ENCODE measurements around the gene SIN3B. TPM values are rescaled to one million over a fixed set of nuclear protein-coding genes. Genes with fewer than 3 reads are reported as not detected.

Gene SIN3B
- total and polyA plus RNA-seq, 2 donors from 2014 or later = 12.2 to 62.0 TPM

GRCh38 chr19:16824658-16825311, 4.4 kb upstream of the SIN3B start:
- no peak for FAIRE-seq
- no peaks in the 10 kb centered on the region for H3K9me3 ChIP-seq (ENCODE audit: control insufficient read depth in 2 of 3, insufficient read depth in 1 of 3, low read length in 3 of 3)
- H3K4me3 ChIP-seq (ENCODE audit: low read length in 3 of 3) = peak overlapping the region; percentile 66 to 67 (median 67)
- H3K27ac ChIP-seq (ENCODE audit: low read depth in 2 of 2, low read length in 2 of 2) = peak overlapping the region in 1 of 2 donors; percentile 5
- peaks cover 4 to 10% (median 7%) of the 10 kb centered on the region in 3 donors for H3K4me1 ChIP-seq (ENCODE audit: control insufficient read depth in 2 of 3, insufficient read depth in 2 of 3, low read depth in 1 of 3, low read length in 3 of 3)
- TF ChIP-seq, protein P1, sequence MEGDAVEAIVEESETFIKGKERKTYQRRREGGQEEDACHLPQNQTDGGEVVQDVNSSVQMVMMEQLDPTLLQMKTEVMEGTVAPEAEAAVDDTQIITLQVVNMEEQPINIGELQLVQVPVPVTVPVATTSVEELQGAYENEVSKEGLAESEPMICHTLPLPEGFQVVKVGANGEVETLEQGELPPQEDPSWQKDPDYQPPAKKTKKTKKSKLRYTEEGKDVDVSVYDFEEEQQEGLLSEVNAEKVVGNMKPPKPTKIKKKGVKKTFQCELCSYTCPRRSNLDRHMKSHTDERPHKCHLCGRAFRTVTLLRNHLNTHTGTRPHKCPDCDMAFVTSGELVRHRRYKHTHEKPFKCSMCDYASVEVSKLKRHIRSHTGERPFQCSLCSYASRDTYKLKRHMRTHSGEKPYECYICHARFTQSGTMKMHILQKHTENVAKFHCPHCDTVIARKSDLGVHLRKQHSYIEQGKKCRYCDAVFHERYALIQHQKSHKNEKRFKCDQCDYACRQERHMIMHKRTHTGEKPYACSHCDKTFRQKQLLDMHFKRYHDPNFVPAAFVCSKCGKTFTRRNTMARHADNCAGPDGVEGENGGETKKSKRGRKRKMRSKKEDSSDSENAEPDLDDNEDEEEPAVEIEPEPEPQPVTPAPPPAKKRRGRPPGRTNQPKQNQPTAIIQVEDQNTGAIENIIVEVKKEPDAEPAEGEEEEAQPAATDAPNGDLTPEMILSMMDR (IDR thresholded peaks at IDR 0.05; ENCODE audit: borderline replicate concordance, extremely low read depth, insufficient read depth) = no peak
- intact Hi-C loops (cut with DNase I) = no loop called here
- H3K27me3 ChIP-seq (ENCODE audit: control insufficient read depth, insufficient read depth, low read length) = no peaks in the 10 kb centered on the region
- no peaks in the 10 kb centered on the region for H3K36me3 ChIP-seq (ENCODE audit: control insufficient read depth in 2 of 3, insufficient read depth in 3 of 3, low read length in 3 of 3)
- H3K9ac ChIP-seq (ENCODE audit: low read length in 3 of 3) = peak overlapping the region; percentile 5 to 42 (median 9)
- no peak for DNase-seq

- Histone ChIP-seq H3K4me1 (ENCODE audit: control insufficient read depth in 2 of 3, insufficient read depth in 2 of 3, low read depth in 1 of 3, low read length in 3 of 3) (peaks cover 4 to 12% (median 12%) of the 10 kb centered on the region in 3 donors), H3K27me3 (ENCODE audit: control insufficient read depth, insufficient read depth, low read length) (no peaks in the 10 kb centered on the region), H3K36me3 (ENCODE audit: control insufficient read depth in 2 of 3, insufficient read depth in 3 of 3, low read length in 3 of 3) (no peaks in the 10 kb centered on the region), H3K4me3 (ENCODE audit: low read length in 3 of 3) (peak overlapping the region; percentile 66 to 67 (median 67)), H3K27ac (ENCODE audit: low read depth in 2 of 2, low read length in 2 of 2) (peak overlapping the region in 1 of 2 donors; percentile 5), H3K9ac (ENCODE audit: low read length in 3 of 3) (peak overlapping the region; percentile 5 to 42 (median 9)), H3K9me3 (ENCODE audit: control insufficient read depth in 2 of 3, insufficient read depth in 1 of 3, low read length in 3 of 3) (no peaks in the 10 kb centered on the region)
- intact Hi-C loops (cut with DNase I) = no loop called here
- TF ChIP-seq, protein P1 (IDR thresholded peaks at IDR 0.05; ENCODE audit: borderline replicate concordance, extremely low read depth, insufficient read depth) = no peak
- DNase-seq = peak in 4 of 5 donors; percentile 49 to 81 (median 64)
- no peak for FAIRE-seq
These were observed 3.7 kb upstream of the SIN3B start for GRCh38 chr19:16825312-16826052.

- H3K9me3 ChIP-seq (ENCODE audit: control insufficient read depth in 2 of 3, insufficient read depth in 1 of 3, low read length in 3 of 3) = no peaks in the 10 kb centered on the region
- peak overlapping the region; percentile 55 to 57 for H3K27ac ChIP-seq (ENCODE audit: low read depth in 2 of 2, low read length in 2 of 2)
- TF ChIP-seq, protein P1 (IDR thresholded peaks at IDR 0.05; ENCODE audit: borderline replicate concordance, extremely low read depth, insufficient read depth) = no peak
- peaks cover 4 to 15% (median 15%) of the 10 kb centered on the region in 3 donors for H3K4me1 ChIP-seq (ENCODE audit: control insufficient read depth in 2 of 3, insufficient read depth in 2 of 3, low read depth in 1 of 3, low read length in 3 of 3)
- DNase-seq = no peak
- intact Hi-C loops (cut with DNase I) = no loop called here
- H3K27me3 ChIP-seq (ENCODE audit: control insufficient read depth, insufficient read depth, low read length) = no peaks in the 10 kb centered on the region
- H3K4me3 ChIP-seq (ENCODE audit: low read length in 3 of 3) = peak overlapping the region; percentile 61 to 74 (median 67)
- peak overlapping the region; percentile 16 to 81 (median 69) for H3K9ac ChIP-seq (ENCODE audit: low read length in 3 of 3)
- no peak for FAIRE-seq
- peaks cover 5 to 15% (median 10%) of the 10 kb centered on the region in 3 donors for H3K36me3 ChIP-seq (ENCODE audit: control insufficient read depth in 2 of 3, insufficient read depth in 3 of 3, low read length in 3 of 3)
These were observed 658 bp downstream of the SIN3B start for GRCh38 chr19:16829822-16830289.
